ENCODE data around the gene ZBTB32.
A peak's percentile ranks its signal among the peaks of the same experiment; 100 is the strongest.
"Not testable (repeated sequence)": the region's sequence is repeated elsewhere in the genome, so short reads cannot be mapped to it uniquely, and the experiment has no call there.

Gene ZBTB32, protein sequence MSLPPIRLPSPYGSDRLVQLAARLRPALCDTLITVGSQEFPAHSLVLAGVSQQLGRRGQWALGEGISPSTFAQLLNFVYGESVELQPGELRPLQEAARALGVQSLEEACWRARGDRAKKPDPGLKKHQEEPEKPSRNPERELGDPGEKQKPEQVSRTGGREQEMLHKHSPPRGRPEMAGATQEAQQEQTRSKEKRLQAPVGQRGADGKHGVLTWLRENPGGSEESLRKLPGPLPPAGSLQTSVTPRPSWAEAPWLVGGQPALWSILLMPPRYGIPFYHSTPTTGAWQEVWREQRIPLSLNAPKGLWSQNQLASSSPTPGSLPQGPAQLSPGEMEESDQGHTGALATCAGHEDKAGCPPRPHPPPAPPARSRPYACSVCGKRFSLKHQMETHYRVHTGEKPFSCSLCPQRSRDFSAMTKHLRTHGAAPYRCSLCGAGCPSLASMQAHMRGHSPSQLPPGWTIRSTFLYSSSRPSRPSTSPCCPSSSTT

DNA sequence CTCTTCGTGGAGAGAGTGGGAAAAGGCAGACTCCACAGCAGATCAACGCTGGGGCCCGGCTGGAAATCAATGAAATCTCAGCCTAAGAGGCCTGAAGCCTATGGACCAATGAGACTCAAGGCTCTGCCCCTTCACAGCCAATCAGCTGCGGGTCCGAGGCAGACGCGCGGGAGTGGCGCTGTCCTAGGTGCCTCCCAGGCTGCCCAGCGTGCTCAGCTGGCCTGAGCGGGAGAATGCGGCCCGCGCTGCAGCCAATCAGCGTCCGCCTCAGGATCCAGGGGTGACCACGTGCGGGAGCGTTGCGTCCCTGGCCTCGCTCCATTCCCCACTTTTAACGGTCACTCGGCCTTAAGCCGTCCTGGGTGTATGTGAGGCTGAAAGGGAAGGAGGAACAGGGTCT lies at the start of gene ZBTB32:
ZBTB32 (plus strand) TSS at position 341 of the 400 bp plus-strand sequence. CDS start 10,069 bp downstream, outside the sequence.
- DNase-seq, result no peak

DNA sequence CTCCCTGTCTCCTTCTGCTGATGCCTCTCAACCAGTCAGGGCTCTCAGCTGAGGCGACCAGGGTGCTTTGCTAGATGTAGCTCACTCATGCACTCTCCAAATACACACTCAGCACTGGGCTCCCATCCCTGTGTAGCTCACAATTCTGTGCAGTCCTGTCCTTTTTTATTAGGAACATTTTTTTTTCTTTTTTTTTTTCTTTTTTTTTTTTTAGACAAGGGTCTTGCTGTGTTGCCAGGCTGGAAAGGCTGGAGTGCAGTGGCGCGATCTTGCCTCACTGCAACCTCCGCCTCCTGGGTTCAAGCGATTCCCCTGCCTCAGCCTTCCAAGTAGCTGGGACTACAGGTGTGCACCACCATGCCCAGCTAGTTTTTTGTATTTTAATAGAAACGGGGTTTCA lies 49.5 kb upstream of the ZBTB32 start:
- DNase-seq, result not testable (repeated sequence)

DNA sequence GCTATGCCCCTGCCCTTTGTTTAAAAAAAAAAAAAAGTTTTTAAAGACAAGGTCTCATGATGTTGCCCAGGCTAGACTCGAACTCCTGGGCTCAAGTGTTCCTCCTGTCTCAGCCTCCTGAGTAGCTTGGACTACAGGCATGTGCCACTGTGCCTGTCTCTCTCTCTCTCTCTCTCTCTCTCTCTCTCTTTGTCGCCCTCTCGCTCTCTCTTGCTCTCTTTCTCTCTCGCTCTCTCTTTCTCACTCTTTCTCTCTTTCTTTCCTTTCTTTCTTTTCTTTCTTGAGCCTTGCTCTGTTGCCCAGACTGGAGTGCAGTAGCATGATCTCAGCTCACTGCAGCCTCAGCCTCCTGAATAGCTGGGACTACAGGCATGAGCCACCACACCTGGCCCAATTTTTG lies 48.8 kb upstream of the ZBTB32 start:
- no peak for DNase-seq

DNA sequence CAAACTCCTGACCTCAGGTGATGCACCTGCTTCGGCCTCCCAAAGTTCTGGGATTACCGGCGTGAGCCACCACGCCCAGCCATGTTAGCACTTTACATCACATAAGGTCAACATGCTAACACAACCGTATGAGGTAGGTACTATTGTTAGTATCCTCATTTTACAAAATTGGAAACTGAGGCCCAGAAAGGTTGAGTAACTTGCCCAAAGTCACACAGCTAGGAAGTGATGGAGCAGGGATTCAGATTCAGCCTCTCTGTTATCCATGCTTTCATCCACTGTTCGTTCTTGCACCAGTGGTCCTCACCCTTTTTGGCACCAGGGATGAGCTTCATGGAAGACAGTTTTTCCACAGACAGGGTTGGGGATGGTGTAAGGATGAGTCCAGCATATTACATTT lies 47.7 kb upstream of the ZBTB32 start:
- DNase-seq, result no peak

DNA sequence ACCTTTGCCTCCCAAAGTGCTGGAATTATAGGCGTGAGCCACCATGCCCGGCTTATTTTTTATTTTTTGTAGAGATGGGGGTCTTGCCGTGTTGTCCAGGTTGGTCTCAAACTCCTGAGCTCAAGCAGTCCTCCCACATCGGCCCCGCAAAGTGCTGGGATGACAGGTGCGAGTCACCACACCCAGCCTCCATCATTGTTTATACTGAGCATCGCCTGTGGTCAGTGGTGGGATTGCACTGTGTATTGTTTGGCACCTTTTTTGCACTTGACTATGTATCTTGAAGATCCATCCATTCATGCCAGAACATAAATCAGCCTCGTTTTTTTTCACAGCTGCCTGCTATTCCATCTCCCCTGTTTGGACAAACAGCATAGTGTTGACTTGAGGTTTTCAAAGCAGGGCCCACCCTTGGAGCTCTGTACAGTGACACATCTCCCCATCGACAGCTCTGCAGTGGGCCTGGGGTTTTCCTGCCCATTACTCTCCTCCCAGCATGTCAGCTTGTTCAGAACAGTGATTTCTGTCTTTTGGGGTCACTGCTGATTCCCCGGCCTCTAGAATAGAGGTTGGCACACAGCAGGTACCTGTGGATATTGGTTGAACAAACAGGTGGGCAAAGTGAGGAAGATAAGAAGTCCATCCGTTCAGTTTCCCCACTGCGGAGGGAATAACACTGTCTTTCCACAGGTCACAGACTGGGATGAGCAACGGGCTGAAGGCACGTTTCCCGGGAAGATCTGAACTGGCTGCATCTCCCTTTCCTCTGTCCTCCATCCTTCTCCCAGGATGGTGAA lies 46.3 kb upstream of the ZBTB32 start:
- peak in 1 of 2 experiments; percentile 16 for DNase-seq

DNA sequence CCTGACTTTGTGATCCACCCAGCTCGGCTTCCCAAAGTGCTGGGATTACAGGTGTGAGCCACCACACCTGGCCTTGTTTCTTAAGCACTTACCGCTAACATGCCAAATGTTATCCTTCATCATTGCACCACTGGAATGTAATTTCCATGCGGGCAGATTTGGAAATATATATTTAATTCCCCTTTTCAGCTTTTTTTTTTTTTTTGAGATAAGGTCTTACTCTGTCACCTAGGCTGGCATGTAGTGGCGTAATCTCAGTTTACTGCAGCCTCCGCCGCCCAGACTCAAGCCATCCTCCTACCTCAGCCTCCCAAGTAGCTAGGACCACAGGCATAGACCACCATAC lies 42.4 kb upstream of the ZBTB32 start:
- no peak for DNase-seq

DNA sequence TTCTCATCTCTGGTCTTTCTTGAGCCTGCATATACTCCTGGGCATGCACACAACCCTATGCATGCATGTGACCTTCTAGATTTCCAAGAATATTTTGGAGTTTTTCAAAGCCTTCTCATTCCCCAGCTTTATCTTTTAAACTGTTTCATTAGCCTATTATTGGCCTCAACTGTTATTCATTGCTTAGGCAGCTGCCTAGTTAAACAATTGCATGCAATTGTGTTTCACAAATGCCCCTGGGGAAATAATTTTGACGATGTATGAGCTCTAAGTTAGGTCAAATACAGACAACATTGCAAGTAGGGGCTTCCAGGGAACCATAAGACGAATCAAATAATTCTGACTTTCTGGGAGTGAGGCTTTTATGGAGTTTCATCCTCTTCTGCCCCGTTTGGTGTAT lies 40.4 kb upstream of the ZBTB32 start:
- DNase-seq, result no peak

DNA sequence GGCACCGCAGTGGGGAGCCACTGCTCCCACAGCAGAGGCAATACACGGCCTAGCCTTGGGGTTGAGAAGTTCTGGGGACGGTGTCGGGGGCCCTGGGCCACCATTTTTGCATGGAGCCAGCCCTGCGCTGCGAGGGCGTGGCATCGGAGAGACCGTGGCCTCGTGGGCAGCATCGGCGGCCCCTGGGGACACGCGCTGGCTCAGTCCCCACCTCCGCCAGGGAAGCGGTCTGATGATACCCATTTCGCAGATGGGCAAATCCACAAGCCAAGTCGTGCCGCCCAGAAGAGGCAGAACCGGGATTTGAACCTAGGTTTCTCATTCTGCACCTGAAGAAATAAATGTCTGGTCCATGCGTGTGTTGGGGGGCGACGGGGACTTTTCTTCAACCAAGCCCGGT lies 39.2 kb upstream of the ZBTB32 start:
- no peak for DNase-seq

DNA sequence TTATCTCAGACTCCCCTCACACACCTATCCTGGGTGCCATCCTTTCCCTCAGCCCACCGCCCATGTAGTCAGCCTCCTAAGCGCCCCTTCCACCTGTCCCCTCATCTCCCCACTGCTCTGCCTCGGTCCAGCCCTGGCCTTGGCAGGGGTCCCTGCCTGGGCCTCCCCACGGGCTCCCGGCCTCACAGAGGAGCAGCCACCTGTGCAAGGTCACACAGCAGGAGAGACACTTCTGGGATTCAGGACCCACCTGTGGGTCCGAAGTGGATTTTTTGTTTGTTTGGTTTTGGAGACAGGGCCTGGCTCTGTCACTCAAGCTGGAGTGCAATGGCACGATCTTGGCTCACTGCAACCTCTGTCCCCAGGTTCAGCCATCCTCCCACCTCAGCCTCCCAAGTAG lies 38.8 kb upstream of the ZBTB32 start:
- no peak for DNase-seq

DNA sequence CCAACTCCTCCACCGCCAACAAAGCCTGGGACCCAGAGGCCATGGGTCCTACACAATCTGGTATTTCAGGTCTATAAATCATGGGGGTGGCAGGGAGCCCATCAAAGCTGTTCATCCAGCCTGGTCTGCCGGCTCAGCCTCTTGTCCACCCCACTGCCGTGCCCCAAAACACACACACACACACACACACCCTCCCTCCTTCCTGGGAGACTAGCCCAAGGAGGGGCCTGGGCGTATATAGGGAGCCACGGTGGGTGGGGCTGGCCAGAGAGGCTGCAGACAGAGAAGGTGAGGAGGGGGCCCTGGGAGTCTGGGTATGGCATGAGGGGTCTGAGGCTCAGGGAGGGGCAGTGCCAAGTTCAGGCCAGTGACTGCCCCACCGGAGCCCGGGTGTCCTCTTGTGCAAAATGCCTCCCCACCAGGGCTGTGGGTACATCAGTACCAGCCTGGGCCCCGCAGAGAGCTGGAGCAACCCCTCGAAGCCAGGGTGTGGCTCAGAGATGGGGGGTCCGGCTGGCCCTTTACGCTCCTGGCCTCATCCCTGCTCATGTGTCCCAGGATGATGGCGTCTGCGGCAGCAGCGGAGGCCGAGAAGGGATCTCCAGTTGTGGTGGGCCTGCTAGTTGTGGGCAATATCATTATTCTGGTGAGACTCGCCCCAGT lies 38.0 kb upstream of the ZBTB32 start, which contains the start of gene UPK1A:
UPK1A (plus strand) TSS at position 267 of the 663 bp plus-strand sequence; CDS start at position 563, 296 bp downstream.
- no peak for DNase-seq

DNA sequence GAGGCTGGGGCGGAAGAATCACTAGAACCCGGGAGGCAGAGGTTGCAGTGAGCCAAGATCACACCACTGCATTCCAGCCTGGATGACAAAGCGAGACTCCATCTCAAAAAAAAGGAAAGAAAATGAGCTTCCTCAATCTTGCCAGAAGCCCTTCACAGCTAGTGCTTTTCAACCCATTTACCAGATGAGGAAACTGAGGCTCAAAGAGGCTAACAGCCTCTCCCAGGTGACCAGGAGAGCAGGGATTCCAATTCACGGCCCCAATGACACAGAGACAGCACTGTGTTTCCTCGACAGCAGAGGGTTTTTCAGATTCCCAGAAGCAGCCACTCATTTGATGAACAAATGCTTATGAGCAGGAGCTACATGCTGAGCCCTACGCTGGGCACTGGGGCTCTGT lies 34.8 kb upstream of the ZBTB32 start:
- DNase-seq, result no peak

DNA sequence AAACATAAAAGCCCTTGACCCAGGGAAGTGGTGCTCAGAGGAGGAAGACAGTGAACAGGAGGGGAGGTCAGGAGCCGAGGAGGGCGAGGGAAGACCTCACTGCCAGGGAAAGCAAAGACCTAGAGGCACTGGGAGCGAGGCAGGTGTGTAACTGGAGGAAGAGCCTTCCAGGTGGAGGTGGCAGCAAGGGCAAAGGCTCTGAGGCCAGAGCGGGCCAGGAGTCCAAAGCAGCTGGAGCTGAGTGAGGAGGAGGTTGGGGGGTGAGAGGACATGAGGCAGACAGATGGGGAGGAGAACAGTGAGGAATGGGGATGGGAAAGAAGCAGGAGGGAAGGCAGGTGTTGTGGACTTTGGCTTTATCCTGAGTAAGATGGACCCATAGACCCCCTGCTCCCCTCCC lies 34.4 kb upstream of the ZBTB32 start:
- DNase-seq, result no peak

DNA sequence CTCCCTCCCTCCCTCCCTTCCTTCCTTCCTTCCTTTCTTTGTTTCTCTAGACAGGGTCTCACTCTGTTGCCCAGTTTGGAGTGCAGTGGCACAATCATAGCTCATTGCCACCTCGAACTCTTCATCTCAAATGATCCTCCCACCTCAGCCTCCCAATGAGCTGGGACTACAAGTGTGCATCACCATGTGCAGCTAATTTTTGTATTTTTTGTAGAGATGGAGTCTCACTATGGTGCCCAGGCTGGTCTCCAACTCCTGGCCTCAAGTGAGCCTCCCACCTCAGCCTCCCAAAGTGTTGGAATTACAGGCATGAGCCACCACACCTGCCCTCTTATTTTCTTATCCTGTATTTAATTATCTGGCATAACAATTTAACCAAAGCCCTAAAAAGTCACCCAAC lies 33.7 kb upstream of the ZBTB32 start:
- DNase-seq, result no peak

DNA sequence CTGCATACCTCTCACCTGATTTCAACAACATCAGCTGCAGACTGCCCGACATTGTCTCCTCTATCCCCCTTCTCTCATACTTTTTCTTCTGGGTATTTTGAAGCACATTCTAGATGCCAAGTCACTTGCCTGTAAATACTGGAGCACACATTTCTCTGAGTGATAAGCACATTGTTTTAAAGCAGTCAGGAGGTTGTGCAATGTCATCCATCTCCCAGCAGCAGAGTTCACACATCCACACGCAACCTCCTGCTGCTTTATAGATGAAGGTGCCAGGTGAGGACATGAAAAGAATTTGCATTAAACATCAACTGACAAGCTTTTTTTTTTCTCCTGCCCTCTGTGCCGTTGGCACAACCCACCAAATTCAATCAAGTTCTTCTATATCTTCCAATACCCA lies 32.5 kb upstream of the ZBTB32 start:
- DNase-seq, result no peak

DNA sequence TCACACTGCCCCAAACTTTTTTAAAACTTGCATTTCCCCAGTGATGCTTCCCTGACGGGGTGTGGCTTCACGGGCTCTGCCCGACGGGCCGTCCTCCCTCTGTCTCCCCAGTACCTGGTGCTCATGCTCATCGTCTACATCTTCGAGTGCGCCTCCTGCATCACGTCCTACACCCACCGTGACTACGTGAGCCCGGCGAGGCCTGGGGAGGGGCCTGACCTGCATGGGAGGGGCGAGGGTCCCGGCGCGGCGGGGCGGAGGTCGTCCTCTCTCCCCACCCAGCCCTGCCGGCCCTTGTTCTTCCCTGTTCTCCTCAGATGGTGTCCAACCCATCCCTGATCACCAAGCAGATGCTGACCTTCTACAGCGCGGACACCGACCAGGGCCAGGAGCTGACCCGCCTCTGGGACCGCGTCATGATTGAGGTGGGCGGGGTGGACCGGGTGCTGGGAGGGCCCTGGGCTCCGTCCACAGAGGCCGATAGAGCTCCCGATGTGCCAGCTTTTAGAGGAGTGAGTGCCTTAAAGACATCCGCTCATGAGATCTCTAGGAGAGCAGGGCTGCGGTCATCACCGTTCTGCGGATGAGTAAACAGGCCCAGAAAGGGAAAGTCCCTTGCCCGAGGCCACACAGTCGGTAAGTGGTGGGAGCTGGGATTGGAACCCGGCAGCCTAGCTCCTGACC lies 31.1 kb upstream of the ZBTB32 start:
- DNase-seq, result peak; percentile 43 to 69

DNA sequence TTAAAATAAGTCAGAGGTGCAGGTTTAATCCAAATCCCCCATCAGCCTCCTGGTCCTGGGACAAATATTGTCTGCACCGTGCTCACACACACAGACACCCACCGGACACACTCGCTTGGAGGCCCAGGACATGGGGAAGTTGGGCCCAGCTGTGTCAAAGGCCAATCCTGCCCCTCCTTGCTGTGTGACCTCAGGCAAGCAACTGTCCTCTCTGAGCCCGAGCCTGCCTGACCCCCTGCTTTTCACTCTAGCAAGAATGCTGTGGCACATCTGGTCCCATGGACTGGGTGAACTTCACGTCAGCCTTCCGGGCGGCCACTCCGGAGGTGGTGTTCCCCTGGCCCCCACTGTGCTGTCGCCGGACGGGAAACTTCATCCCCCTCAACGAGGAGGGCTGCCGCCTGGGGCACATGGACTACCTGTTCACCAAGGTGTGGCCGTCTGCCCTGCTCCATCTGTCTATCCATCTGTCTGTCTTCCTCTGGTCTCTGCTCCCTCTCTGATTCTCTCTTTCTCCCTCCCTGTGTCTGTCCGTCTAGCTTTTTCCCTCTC lies 28.7 kb upstream of the ZBTB32 start:
- no peak for DNase-seq

DNA sequence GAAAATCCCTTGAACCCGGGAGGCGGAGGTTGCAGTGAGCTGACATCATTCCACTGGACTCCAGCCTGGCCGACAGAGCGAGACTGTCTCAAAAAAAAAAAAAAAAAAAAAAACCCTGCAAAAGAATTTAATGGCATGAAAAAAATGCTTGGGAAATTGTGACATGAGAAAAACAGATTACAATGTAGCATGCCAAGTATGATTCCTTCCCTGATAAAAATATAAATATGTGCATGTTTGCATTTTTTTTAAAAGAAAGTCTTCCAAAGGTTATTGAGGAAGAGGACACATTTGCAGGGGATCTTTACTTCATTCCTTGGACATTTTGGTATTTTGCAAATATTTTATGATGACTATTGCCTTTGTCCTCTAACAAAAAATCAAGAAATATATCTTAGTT lies 14.5 kb upstream of the ZBTB32 start:
- DNase-seq, result no peak

DNA sequence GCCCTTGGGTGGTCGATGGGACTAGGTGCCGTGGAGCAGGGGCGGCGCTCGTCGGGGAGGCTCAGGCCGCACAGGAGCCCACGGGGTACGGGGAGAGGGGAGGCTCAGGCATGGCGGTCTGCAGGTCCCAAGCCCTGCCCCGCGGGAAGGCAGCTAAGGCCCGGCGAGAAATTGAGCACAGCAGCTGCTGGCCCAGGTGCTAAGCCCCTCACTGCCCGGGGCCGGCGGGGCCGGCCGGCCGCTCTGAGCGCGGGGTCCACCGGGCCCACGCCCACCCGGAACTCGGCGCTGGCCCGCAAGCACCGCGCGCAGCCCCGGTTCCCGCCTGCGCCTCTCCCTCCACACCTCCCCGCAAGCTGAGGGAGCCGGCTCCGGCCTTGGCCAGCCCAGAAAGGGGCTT lies 13.3 kb upstream of the ZBTB32 start:
- DNase-seq, result not testable (repeated sequence)

DNA sequence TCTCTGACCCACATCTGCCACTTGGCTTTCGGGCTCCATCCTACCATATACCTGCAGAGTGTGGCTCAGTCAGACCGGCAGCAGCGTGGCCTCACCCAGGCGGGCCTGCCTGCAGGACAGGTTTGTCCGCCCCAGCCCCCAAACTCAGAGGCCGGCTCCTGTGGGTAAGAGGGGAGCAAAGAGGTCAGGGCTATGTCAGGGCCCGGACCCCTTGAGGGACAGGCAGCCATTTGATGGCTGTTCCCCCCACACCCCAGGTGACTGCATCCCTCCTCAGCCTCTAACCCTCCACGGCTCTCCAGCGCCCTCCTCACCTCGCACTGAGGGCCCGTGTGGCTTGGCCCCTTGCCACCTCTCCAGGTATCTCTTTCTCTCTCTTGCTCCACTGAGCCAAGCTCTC lies 12.3 kb upstream of the ZBTB32 start:
- no peak for DNase-seq

DNA sequence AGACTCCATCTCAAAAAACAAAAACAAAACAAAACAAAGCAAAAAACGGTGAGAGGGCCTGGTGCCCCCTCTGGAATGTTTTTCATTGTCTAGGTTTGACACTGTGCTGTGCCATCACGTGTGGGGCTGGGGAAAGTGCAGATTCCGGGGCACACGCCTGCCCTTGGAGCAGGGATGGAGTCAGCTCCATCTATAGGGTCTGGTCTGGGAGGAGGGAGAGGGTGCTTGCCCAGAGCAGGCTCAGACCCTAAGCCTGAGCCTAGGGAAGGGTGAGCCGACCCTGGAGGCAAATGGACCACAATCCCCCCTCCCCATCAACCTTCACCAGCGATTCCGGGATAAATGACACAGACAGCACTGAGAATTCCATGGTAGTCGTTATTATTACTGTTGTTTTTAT lies 10.9 kb upstream of the ZBTB32 start:
- no peak for DNase-seq

DNA sequence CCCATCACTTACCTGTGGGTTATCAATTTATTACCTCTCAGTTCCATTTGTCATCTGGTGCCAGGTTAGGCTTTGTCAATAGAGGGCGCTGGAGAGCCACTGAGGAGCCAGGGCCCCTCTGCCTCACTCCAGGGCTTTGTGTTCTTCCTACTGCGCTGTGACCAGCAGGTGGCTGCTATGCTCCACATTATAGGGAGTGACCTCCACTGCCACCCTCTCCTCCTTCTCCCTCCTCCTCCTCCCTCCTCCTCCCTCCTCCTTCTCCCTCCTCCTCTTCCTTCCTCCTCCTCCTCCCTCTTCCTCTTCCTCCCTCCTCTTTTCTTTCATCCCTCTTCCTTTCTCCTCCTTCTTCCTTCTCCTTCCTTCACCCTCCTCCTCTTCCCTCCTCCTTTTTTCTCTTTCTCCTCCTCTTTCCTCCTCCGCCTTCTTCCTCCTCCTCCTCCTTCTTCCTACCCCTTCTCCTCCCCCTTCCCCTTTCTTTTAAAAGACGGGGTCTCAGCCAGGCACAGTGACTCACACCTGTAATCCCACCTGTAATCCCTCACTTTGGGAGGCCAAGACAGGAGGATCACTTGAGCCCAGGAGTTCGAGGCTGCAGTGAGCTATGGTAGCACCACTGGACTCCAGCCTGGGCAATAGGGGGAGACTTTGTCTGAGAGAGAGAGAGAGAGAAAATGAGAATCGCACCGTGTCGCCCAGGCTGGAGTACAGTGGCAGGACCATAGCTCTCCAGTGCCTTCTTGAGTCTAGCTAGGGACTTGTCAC lies 10.3 kb upstream of the ZBTB32 start:
- DNase-seq, result peak; percentile 35 to 82

DNA sequence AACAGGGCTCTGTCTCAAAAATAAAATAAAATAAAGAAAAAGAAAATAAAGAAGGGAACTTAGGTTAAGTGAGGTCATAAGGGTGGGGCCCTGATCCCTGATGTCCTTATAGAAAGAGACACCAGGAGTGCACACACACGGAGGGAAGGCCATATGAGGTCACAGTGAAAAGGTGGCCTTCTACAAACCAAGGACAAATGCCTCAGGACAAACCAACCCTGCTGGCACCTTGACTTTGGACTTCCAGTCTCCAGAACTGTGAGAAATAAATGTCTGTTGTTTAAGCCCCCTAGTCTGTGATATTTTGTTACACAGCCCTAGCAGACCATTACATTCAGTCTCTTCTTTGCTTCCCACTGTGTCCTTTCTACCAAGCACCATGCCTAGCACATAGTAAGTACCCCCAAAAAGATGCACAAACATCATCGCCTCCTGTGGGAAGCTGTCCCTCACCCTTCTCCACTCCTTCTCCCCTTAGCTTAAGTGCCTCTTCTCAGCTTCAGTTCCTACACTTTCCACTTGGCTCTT lies 8.4 kb upstream of the ZBTB32 start:
- DNase-seq, result no peak
